HG02870 (cell line): ENCODE results near the gene NCAM2.

Experiments
- ATAC-seq: cut with Tn5 transposase; IDR thresholded peaks from one replicate; pipeline ENCODE4 v1.9.1; 2021; ENCODE audit warnings: mild to moderate bottlenecking, moderate library complexity; ENCODE audit not compliant: unreplicated experiment

NCAM2 gene

DNA sequence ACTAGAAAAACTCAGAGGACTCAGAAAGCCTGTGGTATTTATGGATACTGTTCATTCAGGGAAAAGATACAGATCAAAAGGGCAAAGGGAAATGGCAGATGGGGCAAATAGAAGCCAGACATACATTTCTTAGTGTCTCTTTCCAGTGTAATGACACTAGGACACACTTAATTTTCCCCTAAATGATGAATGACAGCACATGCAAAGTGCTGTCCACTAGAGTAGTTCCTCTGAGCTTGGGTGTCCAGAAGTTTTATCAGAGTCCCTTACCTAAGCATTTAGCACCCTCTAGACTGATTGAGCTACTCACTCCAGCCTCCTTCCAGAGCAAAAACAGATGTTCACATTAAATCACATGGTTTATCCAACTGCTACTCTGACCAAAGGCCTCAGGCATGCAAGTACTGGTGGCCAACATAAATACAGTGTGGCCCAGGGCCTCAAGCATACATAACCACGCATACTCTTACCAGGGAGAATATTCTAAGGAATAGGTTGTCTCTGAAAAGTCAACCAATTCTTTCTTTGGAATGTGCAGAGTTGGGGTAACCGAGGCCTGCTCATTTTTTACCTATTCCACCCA is 166.9 kb downstream of the NCAM2 start:
- no peak for ATAC-seq

DNA sequence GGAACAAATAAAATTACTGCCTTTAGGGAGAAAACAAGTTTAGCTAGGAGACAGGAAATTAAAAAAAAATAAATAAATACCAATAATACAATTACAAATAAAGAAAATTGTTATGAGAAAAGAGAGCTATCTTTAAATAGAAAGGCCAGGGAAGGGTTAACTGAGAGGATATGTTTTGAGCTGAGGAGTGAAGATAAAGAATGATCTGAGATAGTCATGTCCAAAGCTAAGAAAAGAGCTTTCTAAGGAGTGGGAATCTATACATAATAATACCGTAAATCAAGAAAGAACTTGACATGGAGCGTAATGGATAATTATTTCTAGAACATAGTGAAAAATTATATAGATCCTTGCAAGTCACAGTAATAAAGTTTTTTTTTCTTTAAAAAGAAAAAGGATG is 176.5 kb downstream of the NCAM2 start:
- no peak for ATAC-seq

DNA sequence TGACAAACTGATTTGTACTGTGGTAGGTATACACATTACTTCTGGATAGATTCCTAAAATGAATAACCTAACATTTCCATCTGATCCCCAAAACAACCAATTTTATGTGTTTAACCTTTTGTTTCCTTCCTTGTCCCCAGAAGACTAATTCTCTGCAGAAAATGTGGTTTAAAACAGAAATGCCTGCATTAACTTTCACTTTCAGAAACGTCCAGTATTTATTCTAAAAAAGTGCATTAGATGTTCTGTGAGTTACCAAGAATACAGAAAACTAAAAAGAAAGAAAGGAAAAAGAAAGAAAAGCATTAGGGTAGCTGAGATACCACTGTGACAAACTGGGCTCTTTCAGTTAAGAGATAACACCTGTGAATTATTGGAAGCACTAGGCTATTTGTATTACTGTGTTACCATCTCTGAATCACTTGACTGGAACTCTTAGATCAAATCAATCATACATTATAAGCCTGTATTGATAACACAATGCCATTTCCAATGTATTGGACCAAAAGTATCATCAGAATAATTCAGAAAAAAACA is 177.7 kb downstream of the NCAM2 start:
- no peak for ATAC-seq

DNA sequence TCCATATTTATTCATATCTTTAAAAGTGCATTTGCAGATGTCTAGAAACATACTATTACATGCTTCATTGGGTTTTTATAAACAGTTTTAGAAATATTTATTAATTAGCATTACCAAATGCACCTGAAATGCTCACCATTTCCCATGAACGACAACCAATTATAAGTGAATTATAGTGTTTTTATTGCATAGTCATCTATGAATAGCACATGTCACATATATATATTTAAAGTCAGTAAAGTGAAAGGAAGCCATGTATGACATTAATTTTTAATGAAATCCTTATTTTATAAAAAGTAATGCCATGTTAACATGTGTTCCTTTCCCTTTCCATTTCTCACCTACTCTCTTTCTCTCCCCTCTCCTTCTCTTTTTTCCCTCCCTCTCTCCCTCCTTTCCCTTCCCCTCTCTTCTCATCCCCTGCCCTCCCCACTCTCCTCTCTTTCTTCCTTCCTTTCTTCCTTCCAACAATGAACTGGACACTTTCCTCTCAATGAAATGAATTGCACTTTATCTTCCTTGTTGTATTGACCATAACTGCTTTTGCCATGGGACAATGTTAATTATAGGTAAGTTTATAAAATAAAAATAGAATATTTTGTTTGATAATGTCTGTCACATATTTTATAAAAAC is 179.3 kb downstream of the NCAM2 start:
- no peak for ATAC-seq

DNA sequence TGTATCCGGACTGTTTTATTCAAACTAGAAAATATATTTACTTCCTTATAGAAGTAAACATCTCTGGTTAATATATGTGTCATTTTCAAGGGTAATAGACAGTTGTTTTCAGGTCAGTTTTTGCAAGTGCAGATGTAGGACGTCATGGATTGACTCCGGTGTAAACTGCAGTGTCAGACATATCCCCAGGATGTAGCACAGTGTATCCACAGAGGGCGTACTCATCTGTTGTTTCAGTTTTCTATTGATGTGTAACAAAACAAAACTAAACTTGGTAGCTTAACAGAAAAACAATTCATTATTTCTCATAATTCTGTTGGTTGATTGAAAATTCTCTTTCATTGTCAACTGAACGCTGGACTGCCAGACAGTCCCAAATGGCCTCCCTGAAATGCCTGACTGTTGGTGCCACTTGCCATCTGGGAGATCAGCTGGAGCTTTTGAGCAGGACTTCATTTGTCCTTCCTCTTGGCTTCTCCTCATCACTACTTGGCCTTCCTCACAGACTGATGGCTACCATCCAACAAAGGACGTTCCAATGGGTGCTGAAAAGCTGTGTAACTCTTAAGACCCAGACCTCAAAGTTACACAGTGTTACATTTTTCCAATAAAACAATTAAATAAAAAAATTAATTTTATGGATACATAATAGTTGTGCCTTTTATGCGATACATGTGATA is 181.6 kb downstream of the NCAM2 start:
- ATAC-seq, result no peak

DNA sequence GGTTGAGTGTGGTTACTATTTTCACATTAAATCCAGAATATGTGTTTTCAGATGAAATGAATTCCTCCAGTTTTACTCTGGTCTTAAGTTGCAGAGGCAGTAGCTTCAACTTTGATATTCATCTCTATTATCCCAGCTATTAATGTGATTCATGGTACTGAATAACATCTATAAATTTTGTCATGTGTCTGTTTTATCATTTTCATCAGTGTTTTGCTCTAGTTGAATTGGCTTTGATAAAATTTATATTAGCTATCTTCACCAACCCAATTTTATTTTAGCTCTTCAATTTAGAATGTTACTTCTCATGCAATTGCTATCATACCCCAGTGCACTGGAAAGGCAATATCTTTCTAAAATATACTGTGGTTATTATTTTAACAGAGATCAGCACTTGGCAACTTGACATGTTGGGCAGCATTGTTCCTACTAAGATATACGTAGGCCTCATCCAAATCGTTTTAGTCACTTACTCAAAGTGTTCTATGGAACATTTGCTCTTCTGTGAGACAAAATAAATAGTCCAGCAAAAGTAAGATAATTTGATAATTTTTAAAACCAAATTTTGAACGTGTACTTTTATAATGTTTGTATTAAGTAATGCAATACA is 184.3 kb downstream of the NCAM2 start:
- no peak for ATAC-seq

DNA sequence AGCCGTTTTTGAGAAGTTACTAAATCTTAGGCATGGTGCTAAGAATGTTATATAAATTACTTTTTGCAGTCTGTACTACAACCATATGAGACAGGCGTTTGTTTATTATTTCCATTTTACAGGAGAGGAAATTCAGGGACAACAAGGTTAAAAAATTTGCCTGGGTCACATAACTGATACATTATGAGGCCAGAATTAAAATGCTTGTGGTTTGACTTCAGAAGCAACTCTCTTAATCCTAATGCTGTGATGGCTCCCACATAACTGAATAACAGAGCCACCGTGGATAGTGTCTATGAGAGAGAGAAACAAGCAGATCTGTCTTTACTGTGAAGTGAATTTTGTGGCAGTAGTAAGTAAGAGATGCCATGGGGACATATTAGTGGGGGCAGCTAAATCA is 184.9 kb downstream of the NCAM2 start:
- no peak for ATAC-seq

DNA sequence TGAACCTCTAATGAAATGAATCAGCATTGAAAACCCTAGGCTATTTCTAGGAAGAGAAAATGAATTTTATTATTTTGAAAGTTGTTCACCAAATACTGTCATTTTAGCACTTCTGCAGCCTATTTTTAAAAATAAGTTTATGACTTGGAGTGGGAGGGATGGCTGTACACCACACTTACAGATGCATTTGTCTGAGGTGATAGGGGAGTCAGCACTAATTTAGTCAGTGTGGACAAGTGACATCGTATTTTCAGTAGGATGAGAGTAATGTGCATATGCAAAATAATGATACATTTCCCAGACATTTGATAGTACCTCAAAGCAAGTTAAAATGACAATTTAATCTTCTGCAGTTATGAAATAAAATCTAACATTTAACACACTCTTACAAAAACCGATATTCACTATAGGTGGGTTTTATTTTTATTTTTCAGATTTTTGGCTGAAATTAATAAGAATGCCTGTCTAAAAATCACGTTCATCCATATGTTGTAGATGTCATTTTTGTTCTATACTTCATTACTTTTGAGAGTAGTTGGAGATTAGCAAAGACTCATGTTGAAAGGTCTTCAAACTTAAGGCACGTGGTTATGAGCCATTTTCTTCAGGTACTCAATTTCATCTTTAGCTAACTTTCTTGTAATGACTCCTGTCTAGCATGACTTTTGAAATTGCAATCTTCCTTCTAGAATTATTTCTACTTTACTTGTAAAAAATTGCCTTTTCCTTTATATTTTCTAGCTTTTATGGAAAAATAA is 186.7 kb downstream of the NCAM2 start:
- ATAC-seq, result no peak

DNA sequence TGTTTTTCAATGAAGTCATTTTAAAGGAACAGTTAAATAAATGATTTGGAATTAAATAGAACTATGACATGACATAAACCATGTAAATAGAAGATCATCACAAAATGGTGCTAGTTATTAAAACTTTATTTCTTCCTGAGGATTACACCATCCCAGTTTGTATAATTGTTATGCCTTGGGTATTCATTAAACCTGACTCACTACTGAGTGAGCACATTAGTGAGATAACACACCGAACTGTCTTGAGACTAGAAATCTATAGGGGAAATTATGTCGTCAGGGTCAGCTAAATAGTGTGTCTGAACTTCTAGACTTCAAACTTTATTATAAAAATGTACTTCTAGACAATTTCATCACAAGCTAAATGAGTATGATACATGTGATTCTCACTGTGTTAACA is 189.4 kb downstream of the NCAM2 start:
- no peak for ATAC-seq

DNA sequence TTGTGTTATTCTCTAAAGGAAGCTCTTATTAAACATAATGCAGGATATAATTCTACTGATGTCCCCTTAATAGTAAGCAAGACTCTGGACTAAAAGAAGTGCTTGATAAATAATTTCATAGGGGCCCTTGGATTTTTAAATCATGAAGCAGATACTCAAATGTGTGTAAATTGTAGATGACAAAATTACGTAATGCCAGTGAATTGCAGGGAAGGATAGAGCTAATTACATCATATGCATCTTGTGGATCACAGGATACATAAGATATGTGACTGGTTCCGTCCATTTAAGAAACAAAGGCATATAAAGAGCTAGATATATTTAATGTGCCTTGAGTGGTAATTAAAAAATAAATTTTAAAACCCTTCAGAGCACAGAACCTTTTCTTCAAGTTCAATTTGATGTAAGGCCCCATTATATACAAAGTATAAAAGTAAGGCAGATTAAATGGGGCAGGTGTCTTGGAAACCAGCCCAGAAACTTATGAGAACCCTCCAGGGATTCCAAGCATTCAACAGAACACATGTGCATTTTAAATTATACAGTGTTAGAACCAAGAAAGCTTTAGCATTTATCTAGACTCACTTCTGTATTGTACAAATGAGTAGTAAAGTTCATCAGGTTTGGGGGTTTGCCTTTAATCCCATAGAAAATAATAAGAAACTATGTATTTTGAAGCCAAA is 190.4 kb downstream of the NCAM2 start:
- ATAC-seq, result no peak

DNA sequence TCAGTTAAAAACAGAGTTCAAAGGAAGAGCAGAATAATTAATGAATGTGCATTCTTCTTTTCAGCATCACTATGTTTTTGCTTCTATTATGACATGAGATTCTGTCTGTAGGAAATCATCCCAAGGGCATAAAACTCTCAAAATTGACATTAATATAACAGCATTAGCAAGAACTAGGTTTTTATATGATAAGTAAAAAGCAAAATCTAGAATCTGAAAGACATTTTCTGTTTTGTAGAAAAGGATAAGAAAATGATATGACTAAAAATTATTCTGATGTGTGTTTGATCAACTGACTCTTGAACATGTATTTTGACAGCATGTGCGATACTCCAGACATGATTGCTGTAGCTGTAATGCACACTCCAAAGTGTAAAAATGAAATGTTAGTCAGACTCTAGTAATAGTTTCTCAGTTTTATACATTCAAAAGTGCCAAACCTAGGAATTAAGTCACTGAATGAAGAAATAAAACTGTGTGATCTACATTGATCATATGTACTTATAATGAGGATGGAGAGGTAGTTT is 197.3 kb downstream of the NCAM2 start:
- no peak for ATAC-seq

DNA sequence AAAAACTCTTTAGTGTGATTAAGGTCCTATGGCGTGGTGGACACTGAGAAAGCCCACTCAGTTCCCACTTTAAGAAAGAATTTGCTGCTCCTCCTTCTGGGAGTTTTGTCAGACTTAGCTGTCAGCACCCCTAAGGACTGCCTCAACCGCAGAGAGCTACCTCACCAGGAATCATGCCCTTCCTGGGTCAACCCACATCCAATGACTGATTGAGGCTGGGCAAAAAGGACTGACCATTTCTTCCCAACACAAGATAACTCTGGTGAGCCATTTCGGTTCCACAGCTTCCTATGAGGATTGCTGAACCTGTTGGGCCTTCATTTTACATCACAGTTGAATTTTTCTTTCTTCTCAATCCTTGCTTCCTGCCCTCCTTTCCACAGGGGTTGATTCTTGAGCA is 197.9 kb downstream of the NCAM2 start:
- ATAC-seq, result no peak

DNA sequence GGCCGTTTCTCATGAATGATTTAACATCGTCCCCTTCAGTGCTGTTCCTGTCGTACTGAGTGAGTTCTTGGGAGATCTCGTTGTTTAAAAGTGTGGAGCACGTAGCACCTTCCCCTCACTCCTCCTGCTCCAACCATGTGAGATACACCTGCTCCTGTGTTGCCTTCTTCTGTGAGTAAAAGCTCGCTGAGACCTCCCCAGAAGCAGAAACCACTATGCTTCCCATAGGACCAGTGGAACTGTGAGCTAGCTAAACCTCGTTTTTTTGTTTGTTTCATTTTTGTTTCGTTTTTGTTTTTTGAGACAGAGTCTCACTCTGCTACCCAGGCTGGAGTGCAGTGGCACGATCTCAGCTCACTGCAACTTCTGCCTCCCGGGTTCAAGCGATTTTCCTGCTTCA is 198.6 kb downstream of the NCAM2 start:
- no peak for ATAC-seq

DNA sequence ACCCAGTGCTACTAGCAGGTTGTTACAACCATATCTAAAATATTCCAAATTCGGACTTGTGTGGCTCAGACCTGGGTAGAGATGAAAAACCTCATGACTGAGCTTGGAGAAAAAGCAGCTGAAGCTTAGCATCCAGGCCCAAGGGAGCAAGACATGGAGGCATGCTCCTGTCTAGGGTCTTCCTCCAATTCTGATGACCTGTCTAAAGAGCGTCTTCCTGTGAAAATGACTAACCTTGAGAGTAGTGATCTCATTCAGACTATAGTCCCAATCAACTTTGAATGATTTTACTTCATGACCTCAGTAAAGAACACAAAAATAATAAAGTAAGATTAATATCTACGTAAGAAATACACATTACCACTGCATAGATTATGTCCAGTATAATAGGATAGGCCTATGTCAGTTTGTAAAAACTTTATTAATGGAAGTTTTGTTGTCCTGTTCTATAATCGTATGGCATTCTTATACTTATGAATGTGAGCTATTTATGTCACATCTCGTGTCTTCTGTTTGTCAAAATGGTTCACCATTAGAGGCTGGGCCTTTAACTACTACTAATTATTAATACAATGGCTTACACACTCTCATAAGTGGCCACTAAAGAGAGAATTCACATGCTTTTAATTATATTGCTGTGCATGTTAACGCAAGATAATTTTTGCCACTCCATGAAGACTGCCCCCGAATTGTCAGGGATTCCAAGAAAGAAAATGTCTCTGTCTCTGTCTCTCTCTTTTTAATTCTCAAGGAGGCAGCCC is 201.3 kb downstream of the NCAM2 start:
- ATAC-seq, result no peak

DNA sequence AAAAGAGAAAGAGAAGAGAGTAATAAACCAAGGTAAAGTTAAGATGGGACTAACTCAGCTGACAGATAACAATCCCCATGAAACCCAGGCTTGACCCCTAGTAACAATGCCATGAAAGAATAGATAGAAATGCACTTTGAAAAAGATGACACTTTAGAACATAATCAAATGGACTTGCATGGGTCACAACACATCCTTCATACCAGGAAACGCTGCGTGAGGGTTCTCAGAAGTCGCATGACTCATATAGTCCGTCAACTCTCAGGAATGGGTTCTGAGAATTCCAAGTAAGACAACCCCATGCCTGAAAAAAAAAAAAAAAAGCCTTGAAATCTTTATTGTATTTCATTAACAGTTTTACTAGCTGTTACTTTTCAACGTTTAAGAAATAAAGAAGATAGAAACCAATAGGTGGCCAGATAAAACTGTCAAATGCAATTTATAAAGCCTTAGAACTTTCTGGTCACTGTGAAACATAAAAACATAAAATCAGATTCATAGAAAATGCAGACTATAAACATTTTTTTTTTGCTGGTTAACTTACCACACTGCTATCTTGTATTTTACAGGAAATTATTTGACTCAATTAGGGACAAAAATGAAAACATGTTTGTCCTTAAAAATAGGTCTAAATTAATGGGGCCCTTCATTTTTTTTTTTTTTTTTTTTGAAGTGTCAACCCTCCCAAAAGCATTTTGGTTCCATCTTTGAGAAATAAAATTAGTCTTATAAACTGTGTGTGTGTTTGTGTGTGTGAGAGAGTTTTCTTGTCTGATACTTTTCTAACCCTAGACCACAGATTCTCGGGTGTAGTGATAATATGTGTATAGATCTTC is 202.1 kb downstream of the NCAM2 start:
- ATAC-seq, result no peak

DNA sequence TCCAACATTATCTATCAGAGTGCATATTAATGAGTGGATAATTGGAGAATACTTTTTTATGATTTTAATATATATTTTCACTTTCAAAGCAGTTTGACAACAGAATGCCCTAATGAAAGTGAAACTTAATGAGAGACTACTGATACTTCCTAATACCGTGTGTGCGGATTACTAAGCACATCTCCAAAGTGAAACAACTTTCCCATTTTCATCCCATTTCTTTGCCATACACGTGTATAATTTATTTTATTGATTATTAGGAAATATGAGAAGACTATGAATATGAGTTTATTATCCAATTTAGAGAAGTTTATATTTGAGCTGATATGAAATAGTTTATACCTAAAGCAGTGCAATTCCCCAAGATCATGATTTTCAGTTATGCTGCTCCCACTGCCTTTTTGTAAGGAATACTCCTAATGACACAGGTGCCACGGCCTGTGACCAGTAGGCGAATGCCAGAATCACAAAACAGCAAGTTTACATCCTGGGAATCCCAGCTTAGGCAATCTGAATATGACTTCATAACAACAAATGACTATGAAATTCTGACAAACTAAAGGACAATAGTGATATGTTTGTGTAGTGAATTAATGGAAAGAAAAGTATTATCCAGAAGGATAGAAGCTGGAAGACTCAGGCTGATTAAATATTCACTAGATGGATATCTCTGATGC is 202.9 kb downstream of the NCAM2 start:
- ATAC-seq, result no peak

DNA sequence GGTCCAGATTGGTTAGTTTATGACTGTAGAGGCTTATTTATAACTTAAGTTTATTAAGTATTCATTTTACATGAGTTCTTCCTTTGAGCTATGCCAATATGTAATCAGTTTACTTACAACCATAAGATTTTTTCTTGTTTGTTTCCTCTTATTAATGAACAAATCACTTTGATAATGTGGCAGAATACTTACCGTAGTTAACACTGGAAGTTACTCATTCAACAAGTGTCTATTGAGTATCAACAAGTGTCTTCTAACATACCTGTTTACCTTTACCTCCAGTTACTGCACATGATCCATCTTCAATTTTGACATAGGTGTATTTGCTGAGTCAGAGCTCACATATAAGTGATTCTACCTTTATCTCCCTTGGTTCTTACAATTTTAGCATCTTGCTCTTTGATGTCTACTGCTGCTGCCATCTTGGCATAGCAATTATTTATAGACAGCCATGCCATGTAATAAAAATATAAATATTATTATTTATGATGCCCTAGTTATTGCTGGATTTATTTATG is 205.7 kb downstream of the NCAM2 start:
- no peak for ATAC-seq
